HT-29 (cell line): ENCODE data around the gene ETFA. TPM values are rescaled to one million over a fixed set of nuclear protein-coding genes. Genes with fewer than 3 reads are reported as not detected.
A peak's percentile ranks its signal among the peaks of the same experiment; 100 is the strongest.

Source experiments
- DNase-seq: peaks from one replicate; pipeline ENCODE4 v3.0.0-alpha.2; 2015; ENCODE audit warnings: low spot score
- total RNA-seq: library from RNA; depleted of rRNA; stranded (reverse); fragments of >200 nt; shearing (Covaris generic); gene quantifications from 2 replicates; pipeline ENCODE4 v1.2.3, GENCODE V29; 2014; rRNA removed

Gene ETFA
- total RNA-seq, 1 experiment from 2014 or later = 157 TPM

DNA sequence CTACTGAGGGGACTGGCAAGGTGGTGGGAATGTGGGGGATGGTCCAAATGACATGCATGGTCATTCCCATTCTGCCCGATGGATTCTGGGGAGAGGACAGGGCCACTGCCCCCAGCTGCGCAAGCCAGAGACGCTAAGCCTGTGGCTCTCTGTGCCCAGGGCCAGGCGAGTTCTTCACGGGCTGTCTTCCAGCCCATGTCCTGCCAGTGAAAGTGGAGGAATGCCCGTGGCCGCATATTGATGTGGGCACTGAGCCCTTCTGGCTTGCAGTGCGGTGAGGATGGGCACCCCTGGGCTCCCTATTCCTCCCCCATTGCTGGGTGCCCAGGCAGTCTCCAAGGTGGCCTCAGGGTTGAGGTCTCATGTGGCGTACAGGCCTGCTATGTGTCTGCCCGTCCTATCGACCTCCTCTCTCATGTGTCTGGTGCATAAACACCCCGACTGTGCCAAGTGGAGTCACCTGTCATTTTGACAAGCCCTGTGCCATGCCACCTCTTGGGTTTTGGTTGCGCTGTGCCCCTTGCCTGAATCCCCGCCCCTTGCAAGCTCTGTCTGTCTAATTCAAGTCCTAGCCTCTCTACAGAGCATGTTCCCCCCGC lies 134.7 kb downstream of the ETFA start:
- DNase-seq = no peak

DNA sequence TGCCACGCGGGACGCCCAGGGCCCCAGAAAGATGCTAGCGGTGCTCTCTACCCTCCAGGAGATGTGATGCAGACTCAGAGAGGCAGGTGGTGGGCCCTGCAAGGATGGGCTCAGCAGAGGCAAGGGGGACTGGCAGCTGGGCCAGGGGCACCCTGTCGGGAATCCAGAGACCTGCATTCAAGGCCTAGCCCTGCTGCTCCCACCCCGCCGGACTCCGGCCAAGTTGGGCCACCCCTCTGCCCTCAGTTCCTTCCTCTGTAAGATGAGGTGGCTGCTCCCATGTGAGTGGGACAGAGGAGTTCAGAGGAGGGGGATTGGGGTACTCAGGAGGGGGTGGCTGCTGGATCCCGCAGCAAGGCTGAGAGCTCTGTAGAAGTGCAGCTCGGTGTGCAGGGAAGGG lies 135.2 kb downstream of the ETFA start:
- no peak for DNase-seq

DNA sequence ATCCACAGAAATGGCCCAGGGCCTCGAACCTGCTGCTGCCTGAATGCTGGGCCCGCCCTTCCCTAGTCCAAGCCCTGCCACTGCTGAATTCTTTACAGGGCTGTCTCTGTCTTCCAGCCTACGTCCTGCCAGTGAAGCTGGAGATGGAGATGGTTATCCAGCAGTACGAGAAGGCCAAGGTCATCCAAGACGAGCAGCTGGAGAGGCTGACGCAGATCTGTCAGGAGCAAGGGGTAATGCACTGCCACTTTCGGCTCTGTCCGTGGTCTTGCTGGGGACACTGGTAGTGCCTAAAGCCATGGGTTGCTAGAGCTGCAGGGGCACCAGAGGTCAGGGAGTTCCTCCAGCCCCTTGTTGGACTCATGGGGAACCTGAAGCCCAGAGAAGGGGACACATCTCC lies 135.8 kb downstream of the ETFA start:
- no peak for DNase-seq

DNA sequence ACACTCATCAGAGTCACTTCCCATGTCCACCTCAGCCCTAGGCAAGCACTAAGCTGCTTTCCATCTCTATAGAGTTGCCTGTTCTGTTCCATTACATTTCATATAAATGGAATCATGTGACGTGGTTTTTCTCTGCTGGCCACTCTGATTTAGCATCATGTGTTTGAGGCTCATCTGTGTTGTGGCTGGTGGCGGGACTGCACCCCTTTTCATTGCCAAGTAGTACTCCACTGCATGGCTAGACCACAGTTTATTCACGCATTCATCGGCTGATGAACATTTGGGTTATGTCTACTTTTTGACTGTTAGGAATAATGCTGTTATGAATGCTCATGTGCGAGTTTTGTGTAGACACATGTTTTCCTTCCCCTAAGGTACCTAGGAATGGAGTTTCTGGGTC lies 136.6 kb downstream of the ETFA start:
- no peak for DNase-seq

DNA sequence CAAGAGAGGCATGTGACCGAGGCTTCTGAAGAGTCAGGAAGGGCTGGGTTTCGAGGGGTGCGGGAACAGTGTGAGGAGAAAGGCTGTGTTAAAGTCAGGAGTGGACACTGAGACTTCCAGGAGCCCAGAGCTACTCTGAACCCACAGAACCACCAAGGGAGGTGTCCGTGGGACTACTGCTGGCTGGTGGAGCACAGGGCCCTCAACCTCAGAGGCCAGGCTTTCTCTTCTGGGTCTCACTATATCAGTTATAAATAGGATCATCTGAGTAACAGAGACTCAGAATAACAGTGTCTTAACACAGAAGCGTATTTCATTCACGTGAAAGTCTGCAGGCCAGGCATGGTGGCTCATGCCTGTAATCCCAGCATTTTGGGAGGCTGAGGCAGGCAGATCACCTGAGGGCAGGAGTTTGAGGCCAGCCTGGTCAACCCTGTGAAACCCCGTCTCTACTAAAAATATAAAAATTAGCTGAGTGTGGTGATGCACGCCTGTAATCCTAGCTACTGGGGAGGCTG lies 137.9 kb downstream of the ETFA start:
- DNase-seq = no peak

DNA sequence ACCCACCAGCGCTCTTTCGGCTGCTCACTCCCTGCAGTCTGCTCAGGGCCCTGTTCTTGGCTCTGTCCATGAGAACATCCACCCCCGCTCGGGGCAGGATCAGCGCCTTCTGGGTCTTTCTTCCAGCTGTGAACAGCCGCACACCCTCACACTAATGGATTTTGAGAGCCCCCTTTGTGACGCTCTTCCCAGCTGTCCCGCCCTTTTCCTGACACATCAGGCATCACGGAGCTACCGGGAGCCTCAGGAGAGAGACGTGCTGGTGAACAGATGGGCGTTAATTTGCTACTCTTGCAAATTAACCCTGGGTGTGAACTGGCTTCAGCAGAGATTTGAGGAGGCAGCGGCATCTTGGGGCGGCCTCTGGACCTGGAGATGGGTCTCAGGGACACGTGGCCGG lies 138.5 kb downstream of the ETFA start:
- DNase-seq = no peak

DNA sequence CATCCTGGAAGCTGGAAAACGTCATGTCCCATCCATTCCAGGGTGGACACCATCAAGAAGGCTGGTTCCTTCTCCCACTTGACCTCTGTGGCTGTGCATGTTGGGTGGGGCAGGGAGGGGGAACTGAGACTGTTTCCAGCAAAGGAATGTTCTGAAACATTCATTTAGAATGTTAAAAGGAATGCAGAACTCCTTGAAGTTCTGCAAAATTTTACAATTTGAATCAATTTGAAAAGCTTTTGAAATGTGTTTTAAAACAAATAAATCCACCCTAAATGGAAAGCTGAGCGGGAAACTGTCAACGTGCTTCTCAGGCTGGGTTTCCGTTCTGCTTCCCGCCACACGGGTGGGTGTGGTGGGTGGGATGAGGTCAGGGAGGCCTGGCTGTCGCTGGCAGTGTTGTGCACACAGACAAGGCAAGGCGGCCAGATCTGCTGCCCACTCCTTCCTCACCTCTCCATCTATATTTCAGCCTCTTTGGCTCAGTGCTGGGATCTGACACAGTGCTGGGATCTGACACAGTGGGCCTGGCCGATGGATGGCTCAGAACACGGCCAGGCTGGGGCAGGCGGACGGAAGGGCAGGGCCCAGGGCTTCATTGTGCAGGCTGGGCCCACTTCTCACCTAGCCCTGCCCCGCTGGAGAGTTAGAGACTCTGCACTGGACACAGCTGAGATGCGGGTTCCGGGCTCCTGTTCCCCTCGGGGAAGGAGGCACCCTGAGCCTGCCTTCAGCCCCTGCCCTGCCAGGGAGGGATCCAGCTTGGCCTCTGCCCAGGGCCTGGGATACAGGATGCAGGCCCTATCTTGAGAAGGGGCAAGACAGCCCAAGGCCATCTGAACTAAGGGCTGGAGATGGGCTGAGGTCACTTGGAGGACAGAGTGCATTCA lies 141.1 kb downstream of the ETFA start:
- no peak for DNase-seq

DNA sequence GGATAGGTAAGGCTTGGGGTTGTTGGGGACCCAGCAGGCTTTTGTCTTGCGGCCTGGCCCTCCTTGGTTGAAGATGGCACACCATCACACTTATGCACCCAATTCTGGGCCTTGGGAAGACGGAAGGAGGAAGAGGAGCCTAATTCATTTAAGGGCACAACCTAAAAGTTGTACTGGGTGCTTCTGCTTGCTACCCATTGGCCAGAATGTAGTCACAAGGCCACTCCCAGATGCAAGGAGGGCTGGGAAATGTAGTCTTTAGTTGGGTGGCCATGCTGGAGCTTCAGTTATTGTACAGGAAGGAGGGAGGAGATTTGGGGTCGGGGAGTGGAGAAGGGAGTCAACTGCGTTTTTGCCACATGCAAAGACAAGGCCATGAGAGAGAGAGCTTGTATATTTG lies 142.3 kb downstream of the ETFA start:
- peak; percentile 25 for DNase-seq

DNA sequence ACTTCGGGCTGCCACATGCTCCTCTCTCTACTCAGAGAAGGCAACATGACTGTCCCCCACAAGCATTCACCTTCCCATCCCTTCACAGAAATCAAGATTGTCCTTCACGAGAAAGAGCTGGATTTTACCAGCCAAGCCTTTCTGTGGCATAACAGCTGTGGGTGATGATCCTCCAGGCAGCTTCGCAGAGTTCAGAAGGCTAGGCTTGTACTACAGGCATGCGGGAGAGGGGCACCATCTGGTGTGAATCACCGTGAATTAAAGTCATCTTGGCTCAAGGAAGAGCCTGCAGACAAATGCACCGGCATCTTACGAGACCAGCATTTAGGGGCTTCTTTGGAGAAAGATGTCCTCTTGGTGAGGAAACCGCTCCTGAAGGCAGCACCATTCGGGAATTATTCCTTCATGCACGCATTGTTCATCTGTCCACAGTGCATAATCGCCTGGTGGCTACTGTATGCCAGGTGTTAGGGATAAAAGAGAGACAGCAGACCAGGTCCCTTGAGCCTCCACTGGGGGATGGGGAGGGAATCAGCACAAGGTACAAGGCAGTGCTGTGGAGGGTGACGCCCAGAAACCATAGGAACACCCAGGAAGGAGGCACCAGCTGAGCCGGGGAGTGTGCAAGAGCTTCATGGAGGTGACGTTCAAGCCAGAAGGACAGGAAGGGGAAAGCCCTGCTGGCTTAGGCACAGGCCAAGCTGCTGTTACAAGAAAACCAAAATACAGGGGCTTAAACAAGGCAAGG lies 142.9 kb downstream of the ETFA start:
- no peak for DNase-seq

DNA sequence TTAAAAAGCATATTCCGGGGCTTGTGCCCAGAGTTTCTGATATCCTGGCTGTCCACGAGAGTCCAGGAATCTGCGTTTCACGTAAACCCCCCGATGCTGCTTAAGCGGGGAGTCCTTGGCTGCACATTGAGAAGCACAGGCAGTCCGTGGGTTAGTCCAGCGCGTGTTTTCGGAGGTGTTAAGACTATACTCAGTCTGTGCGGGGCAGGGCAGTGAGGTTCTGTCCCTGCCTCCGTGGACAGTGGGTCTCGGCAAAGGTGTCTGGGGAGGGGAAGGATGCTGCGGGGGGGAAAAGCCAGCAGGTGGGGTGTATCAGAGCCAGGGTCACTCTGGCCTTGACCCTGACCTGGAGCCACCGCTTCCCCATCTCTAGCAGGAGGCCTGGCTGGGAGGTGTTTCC lies 145.3 kb downstream of the ETFA start:
- no peak for DNase-seq

Other genes with a start within 250 kb of the ETFA start
- gene ISL2, start 25.3 kb upstream of the ETFA start, total RNA-seq = 1.2 and 3.4 TPM in 2 replicates